GM12864 (cell line): ENCODE measurements around the gene PCOLCE2.

ENCODE experiments used
- DNase-seq: peaks from one replicate; pipeline ENCODE4 v3.0.0-alpha.2; 2011; ENCODE audit warnings: low read depth
- H3K4me3 ChIP-seq: 2 replicates; pipeline ENCODE4 v1.5.1; 2011; ENCODE audit warnings: mild to moderate bottlenecking, low read depth, low read length, control low read depth
- TF ChIP-seq, protein P1 (sequence below): IDR thresholded peaks from 2 replicates; pipeline ENCODE4 v1.5.1; 2011; ENCODE audit warnings: low read depth, mild to moderate bottlenecking, moderate library complexity, low read length, control low read depth, inconsistent platforms; ENCODE audit errors: missing control alignments

The PCOLCE2 gene

DNA sequence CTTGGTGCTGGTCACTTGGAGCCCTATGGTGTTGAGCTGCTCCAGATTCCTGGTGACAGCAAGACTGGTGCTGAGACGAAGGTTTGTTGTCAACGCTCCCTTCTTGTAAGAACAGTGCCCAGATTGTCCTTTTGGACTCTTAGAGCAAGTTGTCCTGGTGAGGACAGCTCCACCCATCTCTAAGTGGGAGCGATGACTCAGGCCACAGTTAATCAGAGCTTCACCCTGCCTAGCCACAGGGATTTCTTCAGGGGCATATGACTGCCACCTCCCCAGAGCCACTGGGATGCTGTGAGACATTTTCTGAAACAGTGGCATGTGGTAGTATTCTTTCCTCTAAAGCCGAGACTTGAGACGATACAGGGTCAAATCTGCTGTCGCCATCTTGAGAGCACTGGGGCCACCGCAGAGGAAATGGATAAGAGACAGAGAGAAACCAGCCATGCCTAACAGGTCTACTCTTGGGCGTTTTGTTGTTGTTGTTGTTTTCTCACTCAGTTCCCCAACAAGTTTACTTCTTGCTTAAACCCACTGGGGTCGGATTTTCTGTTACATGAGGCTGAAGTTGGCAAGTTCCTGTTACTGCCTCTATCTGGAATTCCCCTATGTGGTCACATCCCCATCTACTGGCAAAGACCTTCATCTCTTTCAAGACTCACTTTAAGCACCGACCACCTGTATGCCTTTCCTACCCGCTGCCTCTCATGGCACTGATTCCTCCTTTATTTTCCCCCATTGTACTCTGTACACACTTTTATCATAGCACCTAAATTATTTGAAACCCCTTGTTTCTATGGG lies 16.0 kb upstream of the PCOLCE2 start:
- peak; percentile 15 for DNase-seq
- no peak overlapping the region for H3K4me3 ChIP-seq
- TF ChIP-seq, protein P1, sequence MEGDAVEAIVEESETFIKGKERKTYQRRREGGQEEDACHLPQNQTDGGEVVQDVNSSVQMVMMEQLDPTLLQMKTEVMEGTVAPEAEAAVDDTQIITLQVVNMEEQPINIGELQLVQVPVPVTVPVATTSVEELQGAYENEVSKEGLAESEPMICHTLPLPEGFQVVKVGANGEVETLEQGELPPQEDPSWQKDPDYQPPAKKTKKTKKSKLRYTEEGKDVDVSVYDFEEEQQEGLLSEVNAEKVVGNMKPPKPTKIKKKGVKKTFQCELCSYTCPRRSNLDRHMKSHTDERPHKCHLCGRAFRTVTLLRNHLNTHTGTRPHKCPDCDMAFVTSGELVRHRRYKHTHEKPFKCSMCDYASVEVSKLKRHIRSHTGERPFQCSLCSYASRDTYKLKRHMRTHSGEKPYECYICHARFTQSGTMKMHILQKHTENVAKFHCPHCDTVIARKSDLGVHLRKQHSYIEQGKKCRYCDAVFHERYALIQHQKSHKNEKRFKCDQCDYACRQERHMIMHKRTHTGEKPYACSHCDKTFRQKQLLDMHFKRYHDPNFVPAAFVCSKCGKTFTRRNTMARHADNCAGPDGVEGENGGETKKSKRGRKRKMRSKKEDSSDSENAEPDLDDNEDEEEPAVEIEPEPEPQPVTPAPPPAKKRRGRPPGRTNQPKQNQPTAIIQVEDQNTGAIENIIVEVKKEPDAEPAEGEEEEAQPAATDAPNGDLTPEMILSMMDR = peak; percentile 14

DNA sequence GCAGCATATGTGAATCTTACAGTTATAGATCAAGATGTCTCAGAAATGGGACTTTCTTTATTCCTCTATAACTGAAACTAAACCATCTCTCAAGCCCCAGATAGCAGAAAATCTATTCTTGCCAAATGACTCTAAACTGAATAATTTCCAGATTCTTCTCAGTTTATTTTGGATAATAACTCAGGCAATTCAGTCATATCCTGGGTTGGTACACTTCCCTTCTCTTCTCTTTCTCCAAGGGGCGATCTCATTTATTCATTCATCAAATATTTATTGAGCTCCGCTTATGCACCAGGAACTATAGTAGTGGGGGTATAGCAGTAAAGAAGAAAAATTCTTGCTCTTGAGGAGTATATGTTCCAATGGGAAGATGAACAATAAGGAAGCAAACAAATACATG lies 13.5 kb upstream of the PCOLCE2 start:
- no peak overlapping the region for H3K4me3 ChIP-seq
- TF ChIP-seq, protein P1 = no peak
- no peak for DNase-seq

DNA sequence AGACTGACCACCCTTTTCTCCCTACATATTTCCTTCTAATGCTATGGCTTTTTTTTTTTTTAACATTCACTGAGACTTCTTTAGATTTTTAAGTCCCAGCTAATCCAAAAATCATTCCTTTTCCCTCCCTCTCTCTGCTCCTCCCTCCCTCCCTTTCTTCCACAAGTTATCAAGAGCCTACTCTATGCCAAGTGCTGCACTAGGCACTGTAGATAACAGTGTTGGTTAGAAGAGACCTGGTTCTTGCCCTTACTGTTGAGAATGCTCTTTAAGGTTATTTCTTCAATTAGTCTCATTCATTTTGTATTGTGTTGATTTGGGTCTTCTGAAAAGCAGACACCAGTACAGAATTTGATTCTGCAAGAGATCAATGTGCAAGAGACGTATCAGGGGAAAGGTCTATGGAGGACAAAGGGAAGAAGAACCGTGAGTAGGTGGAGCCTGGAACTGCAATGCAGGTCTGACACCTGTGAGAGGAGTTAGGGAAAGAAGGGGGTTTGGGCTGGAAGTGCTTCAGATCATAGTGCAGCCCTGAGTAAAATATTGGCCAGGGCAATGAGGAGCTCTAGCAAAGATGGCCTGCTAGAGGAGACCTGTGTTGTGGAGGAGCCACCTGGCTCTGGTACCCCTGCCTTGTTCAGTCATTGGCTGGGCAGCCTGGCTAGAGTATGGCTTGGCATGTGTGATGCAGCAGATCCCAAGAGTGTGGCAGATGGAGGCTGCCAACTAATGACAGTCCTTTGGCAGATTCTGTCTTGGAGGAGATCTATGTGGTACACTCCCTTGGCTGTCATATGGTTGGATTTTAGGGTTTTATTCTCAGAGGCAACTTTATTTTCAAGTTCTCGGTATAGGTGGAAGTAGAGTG lies 9.7 kb upstream of the PCOLCE2 start:
- TF ChIP-seq, protein P1 = no peak
- H3K4me3 ChIP-seq = no peak overlapping the region
- no peak for DNase-seq

DNA sequence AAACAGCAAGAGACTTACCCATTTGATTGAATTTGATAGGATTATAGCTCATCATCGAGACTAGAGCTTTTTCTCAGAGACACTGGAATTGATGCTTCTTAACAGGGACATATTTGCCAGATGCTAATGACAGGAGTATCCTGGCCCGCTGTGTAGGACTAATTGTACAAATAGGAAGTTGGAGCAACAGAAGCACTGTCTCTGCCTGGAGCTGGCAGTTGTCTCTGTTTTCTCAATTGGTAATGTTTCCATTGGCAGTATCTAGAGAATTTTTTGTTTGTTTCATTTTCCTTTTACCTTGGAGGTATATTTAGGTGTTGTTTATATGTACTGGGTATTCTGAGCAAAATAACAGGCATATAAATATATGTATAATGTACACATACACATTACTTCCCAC lies 8.9 kb upstream of the PCOLCE2 start:
- H3K4me3 ChIP-seq = no peak overlapping the region
- no peak for DNase-seq
- TF ChIP-seq, protein P1 = no peak

DNA sequence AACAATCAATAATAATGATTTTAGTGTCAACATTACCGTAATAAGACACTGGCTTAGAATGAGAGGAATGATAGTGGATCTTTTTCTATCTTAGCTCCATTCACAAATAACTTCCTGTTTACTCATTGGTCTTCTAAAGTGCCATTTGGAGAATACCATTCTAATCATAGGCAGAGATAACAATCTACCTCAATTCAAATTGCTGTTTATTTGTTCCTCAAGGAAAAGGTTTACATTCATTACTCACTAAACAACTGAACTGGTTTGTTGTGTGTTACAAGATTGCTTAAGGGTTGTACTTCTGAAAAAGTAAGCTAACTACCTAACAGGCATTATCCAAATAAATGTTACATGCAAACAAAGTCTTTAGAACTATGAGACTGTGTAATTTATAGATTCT lies 8.1 kb upstream of the PCOLCE2 start:
- H3K4me3 ChIP-seq = no peak overlapping the region
- no peak for DNase-seq
- TF ChIP-seq, protein P1 = no peak

DNA sequence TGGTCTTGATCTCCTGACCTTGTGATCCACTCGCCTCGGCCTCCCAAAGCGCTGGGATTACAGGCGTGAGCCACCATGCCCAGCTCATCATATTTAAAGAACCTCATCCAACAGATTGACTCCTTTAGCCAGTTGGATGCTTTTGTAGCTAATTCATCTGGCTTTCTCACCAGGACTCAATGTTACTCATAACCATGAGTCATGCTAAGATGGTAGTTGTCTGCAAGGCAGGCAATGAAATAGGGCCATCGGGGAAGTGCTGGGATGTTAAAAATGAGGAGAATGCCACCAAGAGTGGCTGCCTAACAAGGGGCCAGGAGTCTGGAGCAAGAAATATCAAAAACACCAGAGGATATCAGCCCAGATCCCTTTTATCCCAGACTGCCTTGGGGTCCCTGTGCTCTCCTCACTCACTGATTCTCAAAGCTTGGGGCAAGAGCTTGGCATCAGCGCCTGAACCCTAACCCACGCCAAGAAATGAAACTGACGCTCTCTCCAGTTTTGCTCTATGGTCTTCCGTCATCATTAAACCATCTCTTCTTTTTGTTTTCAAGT lies 7.4 kb upstream of the PCOLCE2 start:
- DNase-seq = no peak
- no peak overlapping the region for H3K4me3 ChIP-seq
- TF ChIP-seq, protein P1 = no peak
